Loucy (cell line): ENCODE measurements around the gene MATCAP1.
A peak's percentile ranks its signal among the peaks of the same experiment; 100 is the strongest.

Experiments used
- EZH2phosphoT487 ChIP-seq: fragments of 200-600 bp; IDR thresholded peaks from 2 replicates; pipeline ENCODE4 v1.6.1; 2018; ENCODE audit warnings: antibody characterized with exemption, mild to moderate bottlenecking, moderate library complexity, borderline replicate concordance
- TF ChIP-seq, protein P1 (sequence below): fragments of 200-600 bp; sonication (generic); conservative IDR thresholded peaks from 2 replicates; pipeline ENCODE4 v1.5.1; 2014; ENCODE audit warnings: mild to moderate bottlenecking, antibody characterized with exemption, low read length

DNA sequence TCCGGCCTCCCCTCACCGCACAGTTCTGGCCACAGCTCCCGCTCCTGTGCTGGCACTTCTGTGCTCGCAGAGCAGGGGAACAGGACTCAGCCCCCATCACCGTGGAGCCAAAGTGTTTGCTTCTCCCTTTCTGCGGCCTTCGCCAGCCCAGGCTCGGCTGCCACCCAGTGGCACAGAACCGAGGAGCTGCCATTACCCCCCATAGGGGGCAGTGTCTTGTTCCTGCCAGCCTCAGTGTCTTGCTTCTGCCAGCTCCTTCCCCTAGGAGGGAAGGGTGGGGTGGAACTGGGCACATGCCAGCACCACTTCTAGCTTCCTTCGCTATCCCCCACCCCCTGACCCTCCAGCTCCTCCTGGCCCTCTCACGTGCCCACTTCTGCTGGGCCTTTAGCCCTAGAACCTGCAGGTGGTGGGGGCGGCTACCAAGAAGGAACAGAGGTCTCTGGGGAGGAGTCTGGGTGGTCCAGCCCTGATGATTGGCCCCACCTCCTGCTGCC is 14.5 kb upstream of the MATCAP1 start:
- TF ChIP-seq, protein P1, sequence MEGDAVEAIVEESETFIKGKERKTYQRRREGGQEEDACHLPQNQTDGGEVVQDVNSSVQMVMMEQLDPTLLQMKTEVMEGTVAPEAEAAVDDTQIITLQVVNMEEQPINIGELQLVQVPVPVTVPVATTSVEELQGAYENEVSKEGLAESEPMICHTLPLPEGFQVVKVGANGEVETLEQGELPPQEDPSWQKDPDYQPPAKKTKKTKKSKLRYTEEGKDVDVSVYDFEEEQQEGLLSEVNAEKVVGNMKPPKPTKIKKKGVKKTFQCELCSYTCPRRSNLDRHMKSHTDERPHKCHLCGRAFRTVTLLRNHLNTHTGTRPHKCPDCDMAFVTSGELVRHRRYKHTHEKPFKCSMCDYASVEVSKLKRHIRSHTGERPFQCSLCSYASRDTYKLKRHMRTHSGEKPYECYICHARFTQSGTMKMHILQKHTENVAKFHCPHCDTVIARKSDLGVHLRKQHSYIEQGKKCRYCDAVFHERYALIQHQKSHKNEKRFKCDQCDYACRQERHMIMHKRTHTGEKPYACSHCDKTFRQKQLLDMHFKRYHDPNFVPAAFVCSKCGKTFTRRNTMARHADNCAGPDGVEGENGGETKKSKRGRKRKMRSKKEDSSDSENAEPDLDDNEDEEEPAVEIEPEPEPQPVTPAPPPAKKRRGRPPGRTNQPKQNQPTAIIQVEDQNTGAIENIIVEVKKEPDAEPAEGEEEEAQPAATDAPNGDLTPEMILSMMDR = peak; percentile 78
- no peak for TF ChIP-seq EZH2phosphoT487
